Ovary (tissue), 9 donors: ENCODE measurements around the gene PHLDB2. TPM values are rescaled to one million over a fixed set of nuclear protein-coding genes. Genes with fewer than 3 reads are reported as not detected.

Experiments used
- DNase-seq, 5 donors: peaks; one replicate each; pipeline ENCODE4 v3.0.0-alpha.2; 2019 to 2020
- H3K27ac ChIP-seq, 2 donors: fragments of 200-600 bp; one replicate each; pipeline versions ENCODE4 v1.5.1 to v1.8.0; 2019 to 2022
- H3K27me3 ChIP-seq: fragments of 200-600 bp; one replicate; pipeline ENCODE4 v1.8.0; 2022
- H3K36me3 ChIP-seq: fragments of 200-600 bp; sonication (generic); one replicate; pipeline ENCODE4 v1.5.1; 2019
- H3K4me1 ChIP-seq: one replicate; pipeline ENCODE4 v1.8.1; 2013; ENCODE audit warnings: mild to moderate bottlenecking, moderate library complexity; ENCODE audit not compliant: insufficient read depth
- H3K4me3 ChIP-seq: fragments of 200-600 bp; sonication (generic); one replicate; pipeline ENCODE4 v1.5.1; 2017
- H3K9me3 ChIP-seq, 2 donors: fragments of 200-600 bp in 1 of 2; sonication (generic) in 1 of 2; one replicate each; pipeline versions ENCODE4 v1.5.1 to v1.8.1; 2013 to 2019; ENCODE audit warnings: mild to moderate bottlenecking in 1 of 2, moderate library complexity in 1 of 2
- CTCF ChIP-seq, 3 donors: fragments of 450-650 bp in 2 of 3; fragments of 200-600 bp in 1 of 3; IDR thresholded peaks; one replicate each; pipeline versions ENCODE4 v1.5.1 to v1.8.0; 2016 to 2022; ENCODE audit warnings: antibody characterized with exemption in 3 of 3, mild to moderate bottlenecking in 1 of 3
- EP300 ChIP-seq: sonication (generic); formaldehyde crosslinking; IDR thresholded peaks from one replicate; pipeline ENCODE4 v1.6.1; 2017; ENCODE audit warnings: antibody characterized with exemption
- POLR2A ChIP-seq: fragments of 450-650 bp; IDR thresholded peaks from one replicate; pipeline ENCODE4 v1.6.1; 2017; ENCODE audit warnings: antibody characterized with exemption, mild to moderate bottlenecking, moderate library complexity
- WGBS, 3 donors: extraction: QIAGEN DNeasy Blood & Tissue Kit in 1 of 3; methylation state at CpG; one replicate each; pipeline versions ENCODE4 v1.1.5 to v1.1.7; 2013 to 2017; 5-methylcytosine and 5-hydroxymethylcytosine counted together
- intact Hi-C, 4 donors: fragments of 100-400 bp; cut with DNase I; formaldehyde crosslinking; loops; one replicate each; pipeline versions ENCODE4 v1.11.0 to v1.15.1; 2022 to 2023
- polyA plus RNA-seq, 2 donors: library from polyadenylated mRNA; stranded (reverse); fragments of 200-250 nt in 1 of 2; fragments of 350-450 nt in 1 of 2; fragmentation: Illumina TruSeq in 1 of 2; extraction: RNeasy Lipid Tissue Mini Kit (QIAGEN cat#74804) in 1 of 2; gene quantifications; one replicate each; pipeline ENCODE4 v1.2.3, GENCODE V29; 2013 to 2014
- total RNA-seq, 7 donors: library from RNA; depleted of rRNA in 2 of 7; stranded (reverse); fragments of >200 nt in 2 of 7; fragmentation: NEBNext Ultra II Directional in 3 of 7; extraction: Animal tissue kit (Norgen Biotek cat#: 25700) in 3 of 7; gene quantifications; one replicate each; pipeline versions ENCODE4 v1.1.0 to v1.2.4, GENCODE V29; 2016 to 2023
- donor health status: DM: no; HTN: no; CAD: no; lungs with moderate emphysema.
- donor health status: DM: no; HTN: no; CAD: no.
- donor health status: Bipolar disorder and iron deficiency.
- donor health status: DM: yes; HTN: yes; CAD: no.
- donor health status: DM: no; HTN: no; CAD: no.
- donor health status: DM: yes; HTN: yes; CAD: no.

The PHLDB2 gene
- total and polyA plus RNA-seq, 9 donors, result 9.0 to 141 (median 19.3) TPM

- no peaks in the 10 kb centered on the region for H3K36me3 ChIP-seq
- H3K27me3 ChIP-seq, result no peaks in the 10 kb centered on the region
- intact Hi-C loops, result loop anchor here in 1 of 4 donors (10.0 kb wide), 1 partner anchor 59 kb away; no protein-coding TSS in a partner anchor
- WGBS, 3 donors, result 0 to 84% (median 82%) methylated on average over 1 of the region's 1 CpG
- H3K4me3 ChIP-seq, result no peak overlapping the region
- H3K27ac ChIP-seq, result no peak overlapping the region
- TF ChIP-seq CTCF (IDR thresholded peaks at IDR 0.05) (no peak), POLR2A (no peak), EP300 (no peak)
- H3K4me1 ChIP-seq, result no peaks in the 10 kb centered on the region
- H3K9me3 ChIP-seq, result no peaks in the 10 kb centered on the region
- no peak for DNase-seq
These were observed 64.7 kb downstream of the PHLDB2 start for GRCh38 chr3:111923806-111924205.

GRCh38 chr3:111924283-111924682 lies 65.2 kb downstream of the PHLDB2 start:
- no peaks in the 10 kb centered on the region for H3K4me1 ChIP-seq
- 65 to 66% (median 66%) methylated on average over 6 of the region's 6 CpGs for WGBS, 3 donors
- H3K27ac ChIP-seq, result no peak overlapping the region
- no peaks in the 10 kb centered on the region for H3K27me3 ChIP-seq
- no peaks in the 10 kb centered on the region for H3K9me3 ChIP-seq
- H3K36me3 ChIP-seq, result no peaks in the 10 kb centered on the region
- H3K4me3 ChIP-seq, result no peak overlapping the region
- TF ChIP-seq CTCF (IDR thresholded peaks at IDR 0.05) (no peak), POLR2A (no peak), EP300 (no peak)
- intact Hi-C loops, result loop anchor here in 1 of 4 donors (10.0 kb wide), 1 partner anchor 59 kb away; no protein-coding TSS in a partner anchor
- peak in 1 of 5 donors; percentile 25 for DNase-seq

GRCh38 chr3:111926266-111926676 lies 67.2 kb downstream of the PHLDB2 start:
- no peaks in the 10 kb centered on the region for H3K36me3 ChIP-seq

GRCh38 chr3:111928613-111929012 lies 69.5 kb downstream of the PHLDB2 start:
- Histone ChIP-seq H3K36me3 (no peaks in the 10 kb centered on the region), H3K4me3 (no peak overlapping the region), H3K9me3 (no peaks in the 10 kb centered on the region), H3K27me3 (no peaks in the 10 kb centered on the region), H3K4me1 (no peaks in the 10 kb centered on the region), H3K27ac (no peak overlapping the region)
- intact Hi-C loops, result loop anchor here in 1 of 4 donors (10.0 kb wide), 1 partner anchor 64 kb away; no protein-coding TSS in a partner anchor
- DNase-seq, result no peak
- TF ChIP-seq POLR2A, result no peak
- TF ChIP-seq CTCF (IDR thresholded peaks at IDR 0.05), result no peak
- TF ChIP-seq EP300, result no peak
- 79 to 93% (median 87%) methylated on average over 2 of the region's 2 CpGs for WGBS, 3 donors

More at GRCh38 chr3:111926266-111926676, 67.2 kb downstream of the PHLDB2 start:
- TF ChIP-seq EP300 (no peak), CTCF (IDR thresholded peaks at IDR 0.05) (no peak), POLR2A (no peak)
- Histone ChIP-seq H3K9me3 (no peaks in the 10 kb centered on the region), H3K4me3 (no peak overlapping the region), H3K27ac (no peak overlapping the region), H3K27me3 (no peaks in the 10 kb centered on the region), H3K4me1 (no peaks in the 10 kb centered on the region)
- 39 to 59% (median 53%) methylated on average over 3 of the region's 3 CpGs for whole genome bisulfite sequencing, 3 donors
- intact Hi-C loops, result loop anchor here in 1 of 4 donors (10.0 kb wide), 1 partner anchor 61 kb away; no protein-coding TSS in a partner anchor
- DNase-seq, result no peak
